Ishikawa (cell line): Measurements from ENCODE around the gene MEGF11.

Experiments used
- CEBPB ChIP-seq: IDR thresholded peaks from 2 replicates; pipeline ENCODE4 v1.6.1; 2012
- CREB1 ChIP-seq: IDR thresholded peaks from 2 replicates; pipeline ENCODE4 v1.6.1; 2012; ENCODE audit warnings: low read depth
- EGR1 ChIP-seq: IDR thresholded peaks from 2 replicates; pipeline ENCODE4 v1.6.1; 2012
- EP300 ChIP-seq: IDR thresholded peaks from 2 replicates; pipeline ENCODE4 v1.6.1; 2012; ENCODE audit warnings: borderline replicate concordance
- FOXM1 ChIP-seq: IDR thresholded peaks from 2 replicates; pipeline ENCODE4 v1.6.1; 2012; ENCODE audit warnings: low read depth, borderline replicate concordance
- MAX ChIP-seq: IDR thresholded peaks from 2 replicates; pipeline ENCODE4 v1.6.1; 2012
- NFIC ChIP-seq: IDR thresholded peaks from 2 replicates; pipeline ENCODE4 v1.6.1; 2012
- RAD21 ChIP-seq: IDR thresholded peaks from 2 replicates; pipeline ENCODE4 v1.6.1; 2012; ENCODE audit warnings: low read depth
- TAF1 ChIP-seq: IDR thresholded peaks from 2 replicates; pipeline ENCODE4 v1.6.1; 2012; ENCODE audit warnings: low read depth, mild to moderate bottlenecking
- TCF12 ChIP-seq: IDR thresholded peaks from 2 replicates; pipeline ENCODE4 v1.6.1; 2012; ENCODE audit warnings: low read depth
- TEAD4 ChIP-seq: IDR thresholded peaks from 2 replicates; pipeline ENCODE4 v1.6.1; 2012
- USF1 ChIP-seq: IDR thresholded peaks from 2 replicates; pipeline ENCODE4 v1.6.1; 2012
- YY1 ChIP-seq: IDR thresholded peaks from 2 replicates; pipeline ENCODE4 v1.6.1; 2012; ENCODE audit warnings: low read depth
- ZBTB7A ChIP-seq: IDR thresholded peaks from 2 replicates; pipeline ENCODE4 v1.6.1; 2012; ENCODE audit warnings: low read depth
- TF ChIP-seq, protein P1 (sequence below): IDR thresholded peaks from 2 replicates; pipeline ENCODE4 v1.6.1; 2012; ENCODE audit warnings: low read depth, mild to moderate bottlenecking

The MEGF11 gene

DNA sequence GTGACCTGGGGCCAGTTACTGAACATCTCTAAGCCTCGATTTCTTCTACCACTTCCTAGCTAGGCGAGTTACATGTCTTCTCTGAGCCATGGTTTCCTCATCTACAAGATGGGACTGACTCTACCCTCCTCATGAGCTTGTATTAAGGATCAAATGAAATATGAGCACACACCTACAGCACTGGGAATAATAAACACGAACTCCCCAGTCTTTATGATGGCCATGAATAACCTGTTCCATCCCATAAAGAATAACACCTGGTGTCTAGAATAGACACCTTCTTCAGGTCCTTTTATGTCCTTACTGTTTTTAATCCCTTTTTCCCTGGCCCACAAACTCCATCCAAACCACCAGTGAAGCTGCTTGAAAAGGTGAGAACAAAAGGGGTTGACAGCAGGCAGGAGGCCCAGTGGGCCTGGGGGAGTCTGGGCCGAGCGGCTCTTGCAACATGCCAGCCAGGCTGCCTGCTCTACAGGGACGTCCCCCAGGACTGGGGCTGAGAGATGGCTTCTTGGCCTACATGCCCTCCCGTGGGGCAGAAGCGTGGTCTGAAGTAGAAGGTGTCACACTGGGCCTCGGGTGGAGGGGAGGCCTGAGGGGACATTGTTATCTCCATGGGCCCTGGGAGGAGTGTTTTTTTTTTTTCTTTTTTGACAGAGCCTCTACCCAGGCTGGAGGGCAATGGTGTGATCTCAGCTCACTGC lies 206.1 kb downstream of the MEGF11 start:
- no peak for TF ChIP-seq MAX
- no peak for TF ChIP-seq RAD21
- TF ChIP-seq CEBPB: no peak
- no peak for TF ChIP-seq YY1
- no peak for TF ChIP-seq TCF12
- TF ChIP-seq EP300: no peak

DNA sequence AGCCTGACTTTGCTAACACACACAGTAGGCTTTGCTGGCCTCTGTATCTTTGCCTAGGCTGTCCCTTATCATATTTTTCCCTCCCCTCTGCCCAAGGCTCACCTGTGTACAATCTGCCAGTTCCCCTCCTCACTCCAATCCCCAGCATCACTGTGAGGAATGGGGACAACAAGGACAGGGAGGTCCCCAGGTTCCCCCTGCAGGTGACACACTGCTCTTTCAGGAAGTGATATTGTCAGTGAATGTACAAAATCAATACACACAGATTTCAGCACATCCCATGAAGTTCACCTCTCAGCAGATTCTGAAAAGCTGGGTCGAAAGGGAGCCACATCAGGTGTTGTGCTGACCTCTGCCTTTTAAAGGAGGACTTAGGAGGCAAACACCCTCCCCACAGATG lies 206.8 kb downstream of the MEGF11 start:
- TF ChIP-seq, protein P1, sequence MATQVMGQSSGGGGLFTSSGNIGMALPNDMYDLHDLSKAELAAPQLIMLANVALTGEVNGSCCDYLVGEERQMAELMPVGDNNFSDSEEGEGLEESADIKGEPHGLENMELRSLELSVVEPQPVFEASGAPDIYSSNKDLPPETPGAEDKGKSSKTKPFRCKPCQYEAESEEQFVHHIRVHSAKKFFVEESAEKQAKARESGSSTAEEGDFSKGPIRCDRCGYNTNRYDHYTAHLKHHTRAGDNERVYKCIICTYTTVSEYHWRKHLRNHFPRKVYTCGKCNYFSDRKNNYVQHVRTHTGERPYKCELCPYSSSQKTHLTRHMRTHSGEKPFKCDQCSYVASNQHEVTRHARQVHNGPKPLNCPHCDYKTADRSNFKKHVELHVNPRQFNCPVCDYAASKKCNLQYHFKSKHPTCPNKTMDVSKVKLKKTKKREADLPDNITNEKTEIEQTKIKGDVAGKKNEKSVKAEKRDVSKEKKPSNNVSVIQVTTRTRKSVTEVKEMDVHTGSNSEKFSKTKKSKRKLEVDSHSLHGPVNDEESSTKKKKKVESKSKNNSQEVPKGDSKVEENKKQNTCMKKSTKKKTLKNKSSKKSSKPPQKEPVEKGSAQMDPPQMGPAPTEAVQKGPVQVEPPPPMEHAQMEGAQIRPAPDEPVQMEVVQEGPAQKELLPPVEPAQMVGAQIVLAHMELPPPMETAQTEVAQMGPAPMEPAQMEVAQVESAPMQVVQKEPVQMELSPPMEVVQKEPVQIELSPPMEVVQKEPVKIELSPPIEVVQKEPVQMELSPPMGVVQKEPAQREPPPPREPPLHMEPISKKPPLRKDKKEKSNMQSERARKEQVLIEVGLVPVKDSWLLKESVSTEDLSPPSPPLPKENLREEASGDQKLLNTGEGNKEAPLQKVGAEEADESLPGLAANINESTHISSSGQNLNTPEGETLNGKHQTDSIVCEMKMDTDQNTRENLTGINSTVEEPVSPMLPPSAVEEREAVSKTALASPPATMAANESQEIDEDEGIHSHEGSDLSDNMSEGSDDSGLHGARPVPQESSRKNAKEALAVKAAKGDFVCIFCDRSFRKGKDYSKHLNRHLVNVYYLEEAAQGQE: no peak
- no peak for TF ChIP-seq TCF12
- TF ChIP-seq NFIC: no peak

GRCh38 chr15:66046326-66046725 lies 207.2 kb downstream of the MEGF11 start:
- TF ChIP-seq FOXM1 (no peak), EP300 (no peak), RAD21 (no peak), TAF1 (no peak), NFIC (no peak), USF1 (no peak), EGR1 (no peak), CEBPB (no peak), TCF12 (no peak), CREB1 (no peak), ZBTB7A (no peak), TEAD4 (no peak)
- TF ChIP-seq, protein P1: no peak

DNA sequence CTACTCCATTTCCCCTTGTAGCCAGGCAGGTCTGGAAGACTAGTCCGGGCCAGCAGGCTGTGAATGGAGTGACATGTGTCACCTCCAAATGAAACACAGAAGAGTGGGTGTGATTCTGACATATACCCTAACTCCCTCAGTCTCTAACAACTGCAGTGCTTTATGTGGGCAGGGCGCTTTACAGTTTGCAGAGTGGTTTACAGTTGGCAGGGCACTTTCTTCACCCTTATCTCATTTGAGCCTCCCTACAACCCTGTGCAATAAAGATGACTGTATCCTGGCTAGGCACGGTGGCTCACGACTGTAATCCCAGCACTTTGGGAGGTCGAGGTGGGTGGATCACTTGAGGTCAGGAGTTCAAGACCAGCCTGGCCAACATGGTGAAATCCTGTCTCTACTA lies 208.0 kb downstream of the MEGF11 start:
- TF ChIP-seq MAX: no peak
- TF ChIP-seq RAD21: no peak
- no peak for TF ChIP-seq CEBPB
- no peak for TF ChIP-seq ZBTB7A
- no peak for TF ChIP-seq FOXM1
- no peak for TF ChIP-seq TEAD4
- TF ChIP-seq USF1: no peak
- no peak for TF ChIP-seq NFIC
- TF ChIP-seq EGR1: no peak
- TF ChIP-seq, protein P1: no peak
- no peak for TF ChIP-seq YY1

GRCh38 chr15:66044837-66045236 lies 208.7 kb downstream of the MEGF11 start:
- TF ChIP-seq EP300 (no peak), YY1 (no peak)

DNA sequence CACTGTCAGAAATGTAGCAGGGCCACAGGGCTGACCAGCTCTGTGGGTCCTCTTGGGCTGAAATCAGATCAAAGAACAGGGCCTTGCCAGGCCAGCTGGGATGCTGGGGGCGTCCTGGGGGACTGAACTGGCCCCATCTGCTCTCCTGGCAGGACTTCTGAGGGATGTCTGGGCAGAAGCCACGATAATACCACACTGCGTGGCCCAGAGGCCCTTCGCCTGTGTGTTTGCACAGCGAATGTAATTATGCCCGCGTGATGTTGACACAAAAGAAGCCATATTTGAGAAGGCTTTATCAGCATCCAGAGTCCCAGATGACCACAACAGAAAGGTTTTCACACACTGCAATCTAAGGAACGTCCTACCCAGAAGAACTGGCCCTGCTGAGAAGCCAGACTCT lies 210.3 kb downstream of the MEGF11 start:
- TF ChIP-seq YY1 (no peak), ZBTB7A (no peak), CEBPB (no peak), TEAD4 (no peak), NFIC (no peak), MAX (no peak), EGR1 (no peak), RAD21 (no peak), USF1 (no peak), CREB1 (no peak), FOXM1 (no peak), EP300 (no peak), TCF12 (no peak), TAF1 (no peak)
- TF ChIP-seq, protein P1: no peak
